Suprapubic skin (tissue), 4 donors: ENCODE data around the gene GRIK4. TPM values are rescaled to one million over a fixed set of nuclear protein-coding genes. Genes with fewer than 3 reads are reported as not detected.

ENCODE experiments used
- DNase-seq, 2 donors: peaks; one replicate each; pipeline ENCODE4 v3.0.0-alpha.2; 2019; ENCODE audit warnings: low spot score in 2 of 2
- H3K27ac ChIP-seq: fragments of 200-600 bp; sonication (generic); one replicate; pipeline ENCODE4 v1.5.1; 2019
- H3K27me3 ChIP-seq: fragments of 200-600 bp; sonication (generic); one replicate; pipeline ENCODE4 v1.5.1; 2019
- H3K36me3 ChIP-seq: fragments of 200-600 bp; sonication (generic); one replicate; pipeline ENCODE4 v1.5.1; 2019
- H3K4me1 ChIP-seq: fragments of 200-600 bp; sonication (generic); one replicate; pipeline ENCODE4 v1.5.1; 2019
- H3K4me3 ChIP-seq: fragments of 200-600 bp; sonication (generic); one replicate; pipeline ENCODE4 v1.5.1; 2019; ENCODE audit warnings: mild to moderate bottlenecking
- H3K9me3 ChIP-seq: fragments of 200-600 bp; sonication (generic); one replicate; pipeline ENCODE4 v1.5.1; 2019
- CTCF ChIP-seq, 2 donors: fragments of 200-600 bp in 1 of 2; fragments of 450-650 bp in 1 of 2; sonication (generic) in 1 of 2; IDR thresholded peaks; one replicate each; pipeline ENCODE4 v1.5.1; 2016 to 2019; ENCODE audit warnings: antibody characterized with exemption in 2 of 2, mild to moderate bottlenecking in 1 of 2, moderate library complexity in 1 of 2
- EP300 ChIP-seq: sonication (generic); formaldehyde crosslinking; IDR thresholded peaks from one replicate; pipeline ENCODE4 v1.6.1; 2017; ENCODE audit warnings: antibody characterized with exemption
- POLR2A ChIP-seq, 2 donors: fragments of 450-650 bp; IDR thresholded peaks; one replicate each; pipeline ENCODE4 v1.6.1; 2017; ENCODE audit warnings: antibody characterized with exemption in 2 of 2, mild to moderate bottlenecking in 2 of 2, moderate library complexity in 2 of 2
- POLR2AphosphoS5 ChIP-seq, 3 donors: sonication (generic); formaldehyde crosslinking; IDR thresholded peaks; one replicate each; pipeline ENCODE4 v1.6.1; 2017; ENCODE audit warnings: antibody characterized with exemption in 3 of 3
- WGBS: methylation state at CpG from one replicate; pipeline ENCODE4 v1.1.5; 2018; 5-methylcytosine and 5-hydroxymethylcytosine counted together
- total RNA-seq, 4 donors: library from RNA; depleted of rRNA; stranded (reverse); fragments of >200 nt; gene quantifications; one replicate each; pipeline ENCODE4 v1.1.0, GENCODE V29; 2016

GRIK4 gene
- under 1 TPM in 1 of 4 donors, not detected in 3; 0.24 TPM for total RNA-seq

GRCh38 chr11:120511116-120511819, at the start of gene GRIK4:
Gene GRIK4 (plus strand): TSS chr11:120511748. CDS start chr11:120660319, 148,571 bp downstream.
- Histone ChIP-seq H3K4me3 (peak within 1 kb of the TSS; percentile 55), H3K27me3 (peaks cover 61% of the 10 kb centered on the region), H3K4me1 (peaks cover 7% of the 10 kb centered on the region), H3K9me3 (no peaks in the 10 kb centered on the region), H3K27ac (no peak within 1 kb of the TSS), H3K36me3 (no peaks in the 10 kb centered on the region)
- peak; percentile 85 to 86 for TF ChIP-seq CTCF (IDR thresholded peaks at IDR 0.05)
- no peak for TF ChIP-seq POLR2A (IDR thresholded peaks at IDR 0.05)
- DNase-seq, result peak; percentile 87 to 90
- WGBS, result no CpG with 5 or more reads among the region's 95 CpGs

- H3K27me3 ChIP-seq, result no peaks in the 10 kb centered on the region
- H3K36me3 ChIP-seq, result peaks cover 87% of the 10 kb centered on the region
- H3K4me1 ChIP-seq, result no peaks in the 10 kb centered on the region
- H3K9me3 ChIP-seq, result no peaks in the 10 kb centered on the region
- H3K27ac ChIP-seq, result no peak overlapping the region
- 94% methylated on average over 2 of the region's 2 CpGs for WGBS
- TF ChIP-seq EP300, result no peak
- no peak for TF ChIP-seq CTCF (IDR thresholded peaks at IDR 0.05)
- TF ChIP-seq POLR2A (IDR thresholded peaks at IDR 0.05), result no peak
- no peak for TF ChIP-seq POLR2AphosphoS5 (IDR thresholded peaks at IDR 0.05)
- no peak for DNase-seq
- H3K4me3 ChIP-seq, result no peak overlapping the region
These were observed 48.7 kb upstream of the GRIK4 start for GRCh38 chr11:120462825-120463224.

- no peak for DNase-seq
- Histone ChIP-seq H3K36me3 (peaks cover 86% of the 10 kb centered on the region), H3K4me3 (no peak overlapping the region), H3K4me1 (no peaks in the 10 kb centered on the region), H3K27me3 (no peaks in the 10 kb centered on the region), H3K9me3 (no peaks in the 10 kb centered on the region), H3K27ac (no peak overlapping the region)
- TF ChIP-seq EP300, result no peak
- no peak for TF ChIP-seq CTCF (IDR thresholded peaks at IDR 0.05)
- TF ChIP-seq POLR2AphosphoS5 (IDR thresholded peaks at IDR 0.05), result no peak
- TF ChIP-seq POLR2A (IDR thresholded peaks at IDR 0.05), result no peak
- WGBS, result 86% methylated on average over 6 of the region's 6 CpGs
These were observed 45.5 kb upstream of the GRIK4 start for GRCh38 chr11:120465921-120466534.

GRCh38 chr11:120467627-120468026, 43.9 kb upstream of the GRIK4 start:
- no peak overlapping the region for H3K4me3 ChIP-seq
- H3K27me3 ChIP-seq, result no peaks in the 10 kb centered on the region
- WGBS, result 90% methylated on average over 6 of the region's 6 CpGs
- no peaks in the 10 kb centered on the region for H3K9me3 ChIP-seq
- no peak overlapping the region for H3K27ac ChIP-seq
- no peak for DNase-seq
- H3K36me3 ChIP-seq, result peaks cover 86% of the 10 kb centered on the region
- TF ChIP-seq POLR2AphosphoS5 (IDR thresholded peaks at IDR 0.05), result no peak
- TF ChIP-seq CTCF (IDR thresholded peaks at IDR 0.05), result no peak
- no peak for TF ChIP-seq EP300
- no peak for TF ChIP-seq POLR2A (IDR thresholded peaks at IDR 0.05)
- H3K4me1 ChIP-seq, result no peaks in the 10 kb centered on the region

- no peak overlapping the region for H3K27ac ChIP-seq
- WGBS, result 94% methylated on average over 1 of the region's 1 CpG
- H3K9me3 ChIP-seq, result no peaks in the 10 kb centered on the region
- TF ChIP-seq POLR2A (IDR thresholded peaks at IDR 0.05) (no peak), POLR2AphosphoS5 (IDR thresholded peaks at IDR 0.05) (no peak), EP300 (no peak), CTCF (IDR thresholded peaks at IDR 0.05) (no peak)
- no peaks in the 10 kb centered on the region for H3K4me1 ChIP-seq
- no peak overlapping the region for H3K4me3 ChIP-seq
- H3K36me3 ChIP-seq, result peaks cover 96% of the 10 kb centered on the region
- H3K27me3 ChIP-seq, result no peaks in the 10 kb centered on the region
- no peak for DNase-seq
These were observed 40.4 kb upstream of the GRIK4 start for GRCh38 chr11:120471131-120471530.
